ENCODE results near the gene TOMM20.

GRCh38 chr1:235100194-235100772, 28.4 kb downstream of the TOMM20 start:
- TF ChIP-seq CTCF (IDR thresholded peaks at IDR 0.05; ENCODE audit: low read depth, low read length, poor library complexity, severe bottlenecking) (no peak), EZH2phosphoT487 (IDR thresholded peaks at IDR 0.05; ENCODE audit: borderline replicate concordance, low read length) (no peak)

Data from DOHH2 (cell line).